Stimulated activated CD8-positive, alpha-beta memory T cell treated with anti-CD3 and anti-CD28 coated beads, Interleukin-4, amount 100 ng/mL, for 48 hours (primary cell): Measurements from ENCODE around the gene TOR2A.

Experiments
- DNase-seq: peaks from one replicate; pipeline ENCODE4 v3.0.0-alpha.2; 2020

TOR2A gene

GRCh38 chr9:127693697-127694096 lies 41.4 kb downstream of the TOR2A start:
- no peak for DNase-seq

GRCh38 chr9:127693143-127693542 lies 42.0 kb downstream of the TOR2A start:
- no peak for DNase-seq

- no peak for DNase-seq
Observed at GRCh38 chr9:127692071-127692470, 43.0 kb downstream of the TOR2A start.

GRCh38 chr9:127690735-127691134 lies 44.4 kb downstream of the TOR2A start:
- no peak for DNase-seq

DNA sequence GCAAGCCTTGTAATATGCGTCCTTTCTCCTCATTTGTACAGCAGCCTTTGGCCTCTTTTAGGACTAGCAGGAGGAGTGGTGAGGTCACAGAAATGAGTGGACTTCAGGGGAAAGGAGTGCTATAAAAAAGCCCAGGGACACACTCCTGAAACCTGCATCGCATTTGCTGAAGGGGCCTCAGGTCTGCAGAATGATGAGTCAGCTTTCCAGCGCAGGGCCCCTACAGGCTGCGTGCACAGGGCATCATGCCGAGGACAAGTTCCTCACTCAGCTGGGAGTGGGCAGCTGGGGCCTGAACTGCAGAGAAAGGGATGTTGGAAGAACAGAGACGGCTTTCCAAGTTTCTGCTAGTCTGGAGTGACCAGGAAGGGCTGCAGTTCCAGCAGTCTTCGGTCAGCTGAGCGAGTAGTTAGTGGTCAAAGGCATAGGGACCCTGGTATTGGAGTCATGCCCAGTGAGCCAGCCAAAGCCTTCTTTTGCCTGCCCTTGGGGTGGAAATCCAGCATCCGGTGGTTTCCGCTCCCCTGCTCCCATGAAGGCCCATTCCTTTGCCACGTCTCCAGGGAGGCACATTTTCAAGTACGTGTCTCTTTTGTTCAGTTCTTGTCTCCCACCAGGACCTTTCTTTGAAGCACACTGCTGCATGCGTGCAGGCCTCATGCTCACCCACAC lies 45.6 kb downstream of the TOR2A start:
- DNase-seq, result no peak

GRCh38 chr9:127686461-127687393 lies 48.4 kb downstream of the TOR2A start:
- no peak for DNase-seq

- no peak for DNase-seq
Observed at GRCh38 chr9:127684576-127684975, 50.5 kb downstream of the TOR2A start.

GRCh38 chr9:127683723-127684122 lies 51.4 kb downstream of the TOR2A start:
- DNase-seq, result no peak

- DNase-seq, result no peak
Observed at GRCh38 chr9:127682351-127683136, 52.5 kb downstream of the TOR2A start.
